HG02798 (cell line): Measurements from ENCODE around the gene LRP4.

Experiments
- ATAC-seq: cut with Tn5 transposase; IDR thresholded peaks from one replicate; pipeline ENCODE4 v1.9.1; 2021; ENCODE audit warnings: mild to moderate bottlenecking; ENCODE audit not compliant: unreplicated experiment, poor library complexity

LRP4 gene

GRCh38 chr11:46895821-46896220 lies 22.5 kb downstream of the LRP4 start:
- no peak for ATAC-seq

- no peak for ATAC-seq
Measured at GRCh38 chr11:46894961-46895360, 23.4 kb downstream of the LRP4 start.

GRCh38 chr11:46894506-46894905 lies 23.8 kb downstream of the LRP4 start:
- ATAC-seq, result no peak

- ATAC-seq, result no peak
Measured at GRCh38 chr11:46892838-46893237, 25.5 kb downstream of the LRP4 start.

GRCh38 chr11:46892109-46892508 lies 26.2 kb downstream of the LRP4 start:
- ATAC-seq, result no peak

GRCh38 chr11:46890665-46891064 lies 27.7 kb downstream of the LRP4 start:
- ATAC-seq, result no peak

- ATAC-seq, result peak; percentile 62
Measured at GRCh38 chr11:46889689-46890475, 28.5 kb downstream of the LRP4 start.

- ATAC-seq, result no peak
Measured at GRCh38 chr11:46889251-46889650, 29.1 kb downstream of the LRP4 start.

- no peak for ATAC-seq
Measured at GRCh38 chr11:46888636-46889035, 29.7 kb downstream of the LRP4 start.

- ATAC-seq, result no peak
Measured at GRCh38 chr11:46886211-46886610, 32.1 kb downstream of the LRP4 start.

GRCh38 chr11:46879056-46879585 lies 39.2 kb downstream of the LRP4 start:
- ATAC-seq, result no peak

- no peak for ATAC-seq
Measured at GRCh38 chr11:46877580-46877979, 40.8 kb downstream of the LRP4 start.

GRCh38 chr11:46876471-46876870 lies 41.9 kb downstream of the LRP4 start:
- ATAC-seq, result no peak

- no peak for ATAC-seq
Measured at GRCh38 chr11:46874586-46874985, 43.8 kb downstream of the LRP4 start.

GRCh38 chr11:46868912-46869311 lies 49.4 kb downstream of the LRP4 start:
- no peak for ATAC-seq

GRCh38 chr11:46865340-46865739 lies 53.0 kb downstream of the LRP4 start:
- no peak for ATAC-seq

GRCh38 chr11:46860218-46860617 lies 58.1 kb downstream of the LRP4 start:
- ATAC-seq, result no peak

- ATAC-seq, result no peak
Measured at GRCh38 chr11:46858920-46859546, 59.3 kb downstream of the LRP4 start.

GRCh38 chr11:46857666-46858065 lies 60.7 kb downstream of the LRP4 start:
- no peak for ATAC-seq

- no peak for ATAC-seq
Measured at GRCh38 chr11:46856605-46857343, 61.6 kb downstream of the LRP4 start.

GRCh38 chr11:46855863-46856262 lies 62.5 kb downstream of the LRP4 start:
- ATAC-seq, result no peak
